Right lobe of liver (tissue), 4 donors: ENCODE measurements around the gene NAV2.

ENCODE experiments used
- CTCF ChIP-seq, 4 donors: fragments of 200-600 bp in 3 of 4; fragments of 450-650 bp in 1 of 4; IDR thresholded peaks; one replicate each; pipeline versions ENCODE4 v1.5.1 to v1.8.0; 2016 to 2022; ENCODE audit warnings: antibody characterized with exemption in 4 of 4, mild to moderate bottlenecking in 2 of 4
- POLR2A ChIP-seq: fragments of 450-650 bp; IDR thresholded peaks from one replicate; pipeline ENCODE4 v1.6.1; 2017; ENCODE audit warnings: antibody characterized with exemption, mild to moderate bottlenecking
- donor health status: DM: no; HTN: no; CAD: no.
- donor health status: DM: no; HTN: no; CAD: no.
- donor health status: DM: no; HTN: yes; CAD: no.

- no peak for TF ChIP-seq CTCF (IDR thresholded peaks at IDR 0.05)
- TF ChIP-seq POLR2A, result no peak
These were observed 235.0 kb downstream of the NAV2 start for GRCh38 chr11:19947537-19948114.
